ENCODE measurements around the gene TBC1D22A.

Gene TBC1D22A

DNA sequence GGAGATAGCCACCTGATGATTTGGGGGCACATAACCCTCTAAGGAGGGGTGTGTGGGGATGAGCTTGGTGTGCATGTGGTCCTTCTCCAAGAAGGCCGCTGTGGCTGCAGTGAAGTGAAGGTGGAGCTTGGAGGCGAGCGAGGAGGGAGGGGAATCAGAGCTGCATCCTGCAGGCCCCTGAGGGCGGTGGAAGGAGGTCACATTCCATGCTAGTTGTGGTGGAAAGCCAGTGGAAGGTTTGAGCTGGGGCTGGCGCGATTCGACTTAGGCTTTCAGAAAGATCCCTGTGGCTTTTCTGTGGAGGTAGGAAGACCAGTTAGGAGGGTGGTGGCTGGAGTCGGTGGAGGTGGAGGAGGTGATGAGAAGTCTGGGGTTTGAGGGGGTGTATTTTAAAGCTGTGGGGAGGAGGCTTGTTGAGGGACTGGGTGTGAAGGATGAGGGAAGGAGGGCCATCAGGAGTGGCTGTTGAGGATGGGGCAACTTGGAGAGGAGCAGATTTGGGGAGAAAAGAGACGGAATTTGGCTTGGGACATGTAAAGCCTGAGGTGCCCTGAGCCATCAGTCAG, 62.0 kb downstream of the TBC1D22A start:
- Histone ChIP-seq H4K20me1 (ENCODE audit: insufficient read depth) (no peaks in the 10 kb centered on the region), H3K9ac (no peak overlapping the region), H2AFZ (ENCODE audit: low read depth) (no peak overlapping the region), H3K4me1 (ENCODE audit: low read depth, poor library complexity, severe bottlenecking) (no peaks in the 10 kb centered on the region), H3K27ac (no peak overlapping the region), H3K4me3 (IDR thresholded peaks at IDR 0.05; ENCODE audit: insufficient read depth, low read depth, low read length) (no peak overlapping the region), H3K36me3 (ENCODE audit: insufficient read depth) (no peaks in the 10 kb centered on the region), H3K27me3 (ENCODE audit: insufficient read depth, low read depth) (no peaks in the 10 kb centered on the region), H3K79me2 (ENCODE audit: insufficient read depth, low read depth) (no peaks in the 10 kb centered on the region), H3K4me2 (no peak overlapping the region)
- TF ChIP-seq, protein P1, sequence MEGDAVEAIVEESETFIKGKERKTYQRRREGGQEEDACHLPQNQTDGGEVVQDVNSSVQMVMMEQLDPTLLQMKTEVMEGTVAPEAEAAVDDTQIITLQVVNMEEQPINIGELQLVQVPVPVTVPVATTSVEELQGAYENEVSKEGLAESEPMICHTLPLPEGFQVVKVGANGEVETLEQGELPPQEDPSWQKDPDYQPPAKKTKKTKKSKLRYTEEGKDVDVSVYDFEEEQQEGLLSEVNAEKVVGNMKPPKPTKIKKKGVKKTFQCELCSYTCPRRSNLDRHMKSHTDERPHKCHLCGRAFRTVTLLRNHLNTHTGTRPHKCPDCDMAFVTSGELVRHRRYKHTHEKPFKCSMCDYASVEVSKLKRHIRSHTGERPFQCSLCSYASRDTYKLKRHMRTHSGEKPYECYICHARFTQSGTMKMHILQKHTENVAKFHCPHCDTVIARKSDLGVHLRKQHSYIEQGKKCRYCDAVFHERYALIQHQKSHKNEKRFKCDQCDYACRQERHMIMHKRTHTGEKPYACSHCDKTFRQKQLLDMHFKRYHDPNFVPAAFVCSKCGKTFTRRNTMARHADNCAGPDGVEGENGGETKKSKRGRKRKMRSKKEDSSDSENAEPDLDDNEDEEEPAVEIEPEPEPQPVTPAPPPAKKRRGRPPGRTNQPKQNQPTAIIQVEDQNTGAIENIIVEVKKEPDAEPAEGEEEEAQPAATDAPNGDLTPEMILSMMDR (conservative IDR thresholded peaks at IDR 0.05; ENCODE audit: low read depth, low read length), result no peak

DNA sequence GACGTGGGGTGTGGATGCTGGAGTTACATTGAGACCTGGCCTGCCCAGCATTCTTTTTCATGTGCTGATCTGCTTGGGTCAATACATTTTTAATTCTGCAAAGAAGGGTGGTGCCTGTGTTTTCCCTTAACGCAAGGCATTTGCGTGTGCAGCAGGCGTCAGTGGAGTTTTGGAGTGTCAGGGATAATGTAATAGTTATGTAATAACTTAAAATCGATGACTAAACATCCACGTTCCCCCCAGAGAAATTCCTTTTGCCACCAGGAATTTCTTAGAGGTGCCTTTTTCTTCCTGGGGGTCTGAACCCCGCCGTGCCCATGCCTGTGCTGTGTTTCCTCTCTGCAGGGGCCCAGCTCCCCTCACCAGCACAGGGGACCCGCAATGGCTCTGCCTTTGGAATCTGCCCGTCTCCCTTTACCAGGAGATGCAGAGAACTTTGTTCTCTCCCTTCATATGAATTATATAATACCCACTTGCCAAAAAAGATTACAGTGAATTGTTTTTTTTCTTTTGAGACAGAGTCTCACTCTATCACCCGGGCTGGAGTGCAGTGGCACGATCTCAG, 62.6 kb downstream of the TBC1D22A start:
- H3K9ac ChIP-seq, result no peak overlapping the region
- no peak overlapping the region for H3K27ac ChIP-seq
- H3K27me3 ChIP-seq (ENCODE audit: insufficient read depth, low read depth), result no peaks in the 10 kb centered on the region
- H3K4me2 ChIP-seq, result no peak overlapping the region
- no peaks in the 10 kb centered on the region for H3K79me2 ChIP-seq (ENCODE audit: insufficient read depth, low read depth)
- no peak overlapping the region for H2AFZ ChIP-seq (ENCODE audit: low read depth)
- no peaks in the 10 kb centered on the region for H4K20me1 ChIP-seq (ENCODE audit: insufficient read depth)
- TF ChIP-seq, protein P1 (conservative IDR thresholded peaks at IDR 0.05; ENCODE audit: low read depth, low read length), result no peak
- no peak overlapping the region for H3K4me3 ChIP-seq (IDR thresholded peaks at IDR 0.05; ENCODE audit: insufficient read depth, low read depth, low read length)
- H3K36me3 ChIP-seq (ENCODE audit: insufficient read depth), result no peaks in the 10 kb centered on the region
- H3K4me1 ChIP-seq (ENCODE audit: low read depth, poor library complexity, severe bottlenecking), result no peaks in the 10 kb centered on the region

DNA sequence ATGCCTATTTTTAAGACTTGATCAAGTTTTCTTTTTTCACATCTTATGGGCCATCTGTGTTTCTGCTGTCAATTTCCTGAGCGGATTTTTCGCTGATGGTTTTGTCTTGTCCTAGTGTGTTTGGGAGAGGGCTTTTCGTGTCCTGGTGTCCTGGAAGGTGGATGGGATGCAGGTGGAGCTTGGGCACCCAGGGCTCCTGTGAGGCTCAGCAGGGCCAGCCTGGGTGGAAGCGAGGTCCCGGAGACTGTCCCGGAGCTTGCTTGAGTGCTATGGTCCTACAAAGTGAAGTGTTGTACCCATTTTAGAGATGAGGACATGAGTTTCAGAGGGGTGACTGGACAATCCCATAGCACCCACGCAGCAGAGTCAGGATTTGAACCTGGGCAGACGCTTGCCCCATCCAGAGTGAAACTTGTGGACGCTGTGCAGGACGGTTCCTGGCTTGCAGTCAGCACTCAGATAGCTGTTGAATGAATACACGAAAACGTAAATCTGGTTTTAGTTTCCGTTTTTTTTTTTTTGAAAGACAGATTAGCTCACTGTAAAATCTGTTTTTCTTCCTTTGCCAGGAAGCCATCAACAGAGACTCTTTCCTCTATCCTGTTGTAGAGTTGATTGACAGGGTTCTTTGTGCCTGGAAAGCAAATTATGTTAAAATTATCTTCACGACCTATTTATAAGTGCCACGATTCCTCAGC, 64.1 kb downstream of the TBC1D22A start:
- no peak overlapping the region for H3K4me2 ChIP-seq
- H4K20me1 ChIP-seq (ENCODE audit: insufficient read depth), result no peaks in the 10 kb centered on the region
- H3K4me1 ChIP-seq (ENCODE audit: low read depth, poor library complexity, severe bottlenecking), result no peaks in the 10 kb centered on the region
- H3K27me3 ChIP-seq (ENCODE audit: insufficient read depth, low read depth), result no peaks in the 10 kb centered on the region
- H3K36me3 ChIP-seq (ENCODE audit: insufficient read depth), result no peaks in the 10 kb centered on the region
- H3K79me2 ChIP-seq (ENCODE audit: insufficient read depth, low read depth), result no peaks in the 10 kb centered on the region
- no peak overlapping the region for H3K27ac ChIP-seq
- no peak overlapping the region for H3K4me3 ChIP-seq (IDR thresholded peaks at IDR 0.05; ENCODE audit: insufficient read depth, low read depth, low read length)
- TF ChIP-seq, protein P1 (conservative IDR thresholded peaks at IDR 0.05; ENCODE audit: low read depth, low read length), result no peak
- H3K9ac ChIP-seq, result no peak overlapping the region
- no peak overlapping the region for H2AFZ ChIP-seq (ENCODE audit: low read depth)

DNA sequence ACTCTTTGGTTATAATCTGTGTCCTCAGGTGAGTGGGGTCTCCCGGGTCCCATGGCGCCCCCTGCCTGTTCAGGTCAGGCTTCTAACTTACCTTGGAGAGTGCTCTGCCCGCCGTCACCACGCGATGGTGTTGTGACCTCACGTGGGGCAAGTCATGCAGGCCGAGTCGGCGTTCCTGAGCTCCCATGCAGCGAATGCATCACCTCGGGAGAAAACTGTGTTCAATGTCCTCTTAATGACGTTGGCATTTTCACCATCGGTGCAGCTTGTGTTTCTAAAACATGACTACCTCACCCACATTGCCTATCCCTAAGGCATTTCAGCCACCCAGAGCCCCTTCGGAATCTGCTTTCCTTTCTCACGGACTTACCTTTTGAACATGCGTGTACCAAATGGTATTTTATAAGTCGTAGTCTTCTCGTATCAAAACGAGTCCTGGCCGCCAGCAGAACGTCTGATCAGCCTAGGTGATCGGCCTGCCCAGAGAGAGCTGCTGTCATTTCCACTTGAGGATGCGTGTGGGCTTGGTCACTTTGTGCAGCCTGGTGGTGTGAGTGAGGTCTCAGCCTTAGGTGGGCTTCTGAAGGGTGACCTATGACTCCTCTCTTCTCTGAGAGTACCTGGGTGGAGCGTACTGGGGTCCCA, 64.8 kb downstream of the TBC1D22A start:
- Histone ChIP-seq H3K27ac (no peak overlapping the region), H3K9ac (no peak overlapping the region), H3K36me3 (ENCODE audit: insufficient read depth) (no peaks in the 10 kb centered on the region), H3K4me1 (ENCODE audit: low read depth, poor library complexity, severe bottlenecking) (no peaks in the 10 kb centered on the region), H3K4me3 (IDR thresholded peaks at IDR 0.05; ENCODE audit: insufficient read depth, low read depth, low read length) (no peak overlapping the region), H3K27me3 (ENCODE audit: insufficient read depth, low read depth) (no peaks in the 10 kb centered on the region), H4K20me1 (ENCODE audit: insufficient read depth) (no peaks in the 10 kb centered on the region), H3K4me2 (no peak overlapping the region), H3K79me2 (ENCODE audit: insufficient read depth, low read depth) (no peaks in the 10 kb centered on the region), H2AFZ (ENCODE audit: low read depth) (no peak overlapping the region)
- TF ChIP-seq, protein P1 (conservative IDR thresholded peaks at IDR 0.05; ENCODE audit: low read depth, low read length), result no peak
